Measurements from ENCODE around the gene ZKSCAN2. TPM values are rescaled to one million over a fixed set of nuclear protein-coding genes. Genes with fewer than 3 reads are reported as not detected.
A peak's percentile ranks its signal among the peaks of the same experiment; 100 is the strongest.

ZKSCAN2 gene
- total and polyA plus RNA-seq, 9 of the 15 experiments (the other 6 are each of a cell fraction or from before 2014, with no cell fraction given) = 1.3 to 9.5 (median 4.2) TPM

DNA sequence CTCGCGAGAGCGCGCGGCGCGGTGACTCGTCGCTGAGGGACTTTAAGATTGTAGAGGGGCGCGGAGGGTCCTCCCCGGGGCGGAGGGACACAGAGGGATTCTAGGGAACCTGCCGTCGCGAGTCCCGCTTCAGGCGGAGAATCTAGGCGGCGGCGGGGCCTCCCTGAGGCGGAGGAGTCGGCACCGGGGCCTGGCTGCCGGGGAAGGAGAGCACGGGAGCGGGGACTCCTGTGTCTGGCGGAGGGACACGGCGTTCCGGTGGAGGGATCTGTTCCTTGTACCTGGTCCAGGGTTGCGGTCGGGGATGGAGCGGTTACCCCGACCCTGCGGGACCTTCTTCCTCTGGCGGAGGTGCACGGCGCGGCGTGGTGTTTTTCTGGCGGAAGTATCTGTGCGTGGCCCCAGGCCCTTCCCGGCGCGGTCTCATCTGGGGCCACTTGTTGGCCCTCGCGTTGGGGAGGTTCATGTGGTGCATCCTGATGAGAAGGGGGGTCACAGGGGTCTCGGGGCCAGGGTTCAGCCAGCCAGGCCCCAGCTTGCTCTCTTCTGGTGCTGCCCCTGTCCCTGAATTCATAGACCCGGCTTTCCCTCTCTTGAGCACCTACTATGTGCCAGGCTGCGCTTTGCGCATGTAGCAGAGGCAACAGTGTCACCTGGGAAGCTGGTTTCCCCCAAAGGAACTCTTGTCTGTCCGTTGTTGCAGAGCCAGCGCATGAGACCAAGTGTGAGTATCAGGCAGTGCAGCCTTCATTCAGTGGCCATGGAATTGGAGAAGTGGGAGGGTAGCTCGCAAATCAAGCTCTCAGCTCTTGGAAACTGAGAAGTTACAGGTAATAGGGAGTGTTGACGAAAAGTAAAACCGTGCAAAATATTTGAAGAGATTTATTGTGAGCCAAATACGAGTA, 563 bp upstream of the ZKSCAN2 start (continued):
- TF ChIP-seq ELF4 (CRISPR knock-in tag; IDR thresholded peaks at IDR 0.05) (no peak), MAZ (CRISPR knock-in tag; conservative IDR thresholded peaks at IDR 0.05 in 1 of 2, IDR thresholded peaks at IDR 0.05 in 1 of 2) (peak; percentile 11 to 76; a peak in 3 of 4 replicates), CXXC5 (CRISPR knock-in tag; IDR thresholded peaks at IDR 0.05) (peak; percentile 88), FOSL1 (tag; conservative IDR thresholded peaks at IDR 0.05) (peak; percentile 64), TBP (optimal IDR thresholded peaks at IDR 0.05; ENCODE audit: low read depth, low read length) (peak; percentile 75), MYNN (IDR thresholded peaks at IDR 0.05) (peak; percentile 47; the same call in 1 of the 2 replicates), MYNN (CRISPR knock-in tag; IDR thresholded peaks at IDR 0.05) (no peak), ADNP (tag; IDR thresholded peaks at IDR 0.05) (no peak), TAF7 (tag; IDR thresholded peaks at IDR 0.05) (peak; percentile 80), CHD4 (IDR thresholded peaks at IDR 0.05; ENCODE audit: insufficient read depth, insufficient replicate concordance, low read depth, low read length, poor library complexity, severe bottlenecking) (no peak), ZNF766 (CRISPR knock-in tag; conservative IDR thresholded peaks at IDR 0.05) (peak; percentile 57), ZNF436 (CRISPR knock-in tag; IDR thresholded peaks at IDR 0.05) (no peak), GABPA (tag; conservative IDR thresholded peaks at IDR 0.05; ENCODE audit: low read depth) (peak; percentile 16; the same call in 1 of the 2 replicates), CHD1 (IDR thresholded peaks at IDR 0.05; ENCODE audit: low read length) (peak; percentile 50), RBM14 (IDR thresholded peaks at IDR 0.05; ENCODE audit: borderline replicate concordance, insufficient read depth, low read depth, low read length) (no peak)
- TF ChIP-seq, protein P1, sequence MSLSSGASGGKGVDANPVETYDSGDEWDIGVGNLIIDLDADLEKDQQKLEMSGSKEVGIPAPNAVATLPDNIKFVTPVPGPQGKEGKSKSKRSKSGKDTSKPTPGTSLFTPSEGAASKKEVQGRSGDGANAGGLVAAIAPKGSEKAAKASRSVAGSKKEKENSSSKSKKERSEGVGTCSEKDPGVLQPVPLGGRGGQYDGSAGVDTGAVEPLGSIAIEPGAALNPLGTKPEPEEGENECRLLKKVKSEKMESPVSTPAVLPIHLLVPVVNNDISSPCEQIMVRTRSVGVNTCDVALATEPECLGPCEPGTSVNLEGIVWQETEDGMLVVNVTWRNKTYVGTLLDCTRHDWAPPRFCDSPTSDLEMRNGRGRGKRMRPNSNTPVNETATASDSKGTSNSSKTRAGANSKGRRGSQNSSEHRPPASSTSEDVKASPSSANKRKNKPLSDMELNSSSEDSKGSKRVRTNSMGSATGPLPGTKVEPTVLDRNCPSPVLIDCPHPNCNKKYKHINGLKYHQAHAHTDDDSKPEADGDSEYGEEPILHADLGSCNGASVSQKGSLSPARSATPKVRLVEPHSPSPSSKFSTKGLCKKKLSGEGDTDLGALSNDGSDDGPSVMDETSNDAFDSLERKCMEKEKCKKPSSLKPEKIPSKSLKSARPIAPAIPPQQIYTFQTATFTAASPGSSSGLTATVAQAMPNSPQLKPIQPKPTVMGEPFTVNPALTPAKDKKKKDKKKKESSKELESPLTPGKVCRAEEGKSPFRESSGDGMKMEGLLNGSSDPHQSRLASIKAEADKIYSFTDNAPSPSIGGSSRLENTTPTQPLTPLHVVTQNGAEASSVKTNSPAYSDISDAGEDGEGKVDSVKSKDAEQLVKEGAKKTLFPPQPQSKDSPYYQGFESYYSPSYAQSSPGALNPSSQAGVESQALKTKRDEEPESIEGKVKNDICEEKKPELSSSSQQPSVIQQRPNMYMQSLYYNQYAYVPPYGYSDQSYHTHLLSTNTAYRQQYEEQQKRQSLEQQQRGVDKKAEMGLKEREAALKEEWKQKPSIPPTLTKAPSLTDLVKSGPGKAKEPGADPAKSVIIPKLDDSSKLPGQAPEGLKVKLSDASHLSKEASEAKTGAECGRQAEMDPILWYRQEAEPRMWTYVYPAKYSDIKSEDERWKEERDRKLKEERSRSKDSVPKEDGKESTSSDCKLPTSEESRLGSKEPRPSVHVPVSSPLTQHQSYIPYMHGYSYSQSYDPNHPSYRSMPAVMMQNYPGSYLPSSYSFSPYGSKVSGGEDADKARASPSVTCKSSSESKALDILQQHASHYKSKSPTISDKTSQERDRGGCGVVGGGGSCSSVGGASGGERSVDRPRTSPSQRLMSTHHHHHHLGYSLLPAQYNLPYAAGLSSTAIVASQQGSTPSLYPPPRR (CRISPR knock-in tag; IDR thresholded peaks at IDR 0.05; ENCODE audit: borderline replicate concordance) = no peak
- TF ChIP-seq, protein P2, sequence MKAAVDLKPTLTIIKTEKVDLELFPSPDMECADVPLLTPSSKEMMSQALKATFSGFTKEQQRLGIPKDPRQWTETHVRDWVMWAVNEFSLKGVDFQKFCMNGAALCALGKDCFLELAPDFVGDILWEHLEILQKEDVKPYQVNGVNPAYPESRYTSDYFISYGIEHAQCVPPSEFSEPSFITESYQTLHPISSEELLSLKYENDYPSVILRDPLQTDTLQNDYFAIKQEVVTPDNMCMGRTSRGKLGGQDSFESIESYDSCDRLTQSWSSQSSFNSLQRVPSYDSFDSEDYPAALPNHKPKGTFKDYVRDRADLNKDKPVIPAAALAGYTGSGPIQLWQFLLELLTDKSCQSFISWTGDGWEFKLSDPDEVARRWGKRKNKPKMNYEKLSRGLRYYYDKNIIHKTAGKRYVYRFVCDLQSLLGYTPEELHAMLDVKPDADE (conservative IDR thresholded peaks at IDR 0.05; ENCODE audit: control insufficient read depth, low read depth, low read length) = peak; percentile 65
- TF ChIP-seq, protein P3, sequence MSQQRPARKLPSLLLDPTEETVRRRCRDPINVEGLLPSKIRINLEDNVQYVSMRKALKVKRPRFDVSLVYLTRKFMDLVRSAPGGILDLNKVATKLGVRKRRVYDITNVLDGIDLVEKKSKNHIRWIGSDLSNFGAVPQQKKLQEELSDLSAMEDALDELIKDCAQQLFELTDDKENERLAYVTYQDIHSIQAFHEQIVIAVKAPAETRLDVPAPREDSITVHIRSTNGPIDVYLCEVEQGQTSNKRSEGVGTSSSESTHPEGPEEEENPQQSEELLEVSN (IDR thresholded peaks at IDR 0.05; ENCODE audit: borderline replicate concordance in 1 of 2, extremely low read depth in 1 of 2, insufficient read depth in 1 of 2, insufficient read length in 1 of 2, low read depth in 1 of 2, low read length in 1 of 2, poor library complexity in 1 of 2, severe bottlenecking in 1 of 2) = peak; percentile 56 to 75
